SK-N-SH (cell line): Measurements from ENCODE around the gene SCN8A. TPM values are rescaled to one million over a fixed set of nuclear protein-coding genes. Genes with fewer than 3 reads are reported as not detected.

Experiments used
- CTCF ChIA-PET: fragments of 300-600, 350-600 bp; formaldehyde crosslinking; extraction: SDS; loops from one replicate; lab custom pipeline; 2021; lab: Yijun Ruan, JAX
- POLR2A ChIA-PET: fragments of 350-600 bp; sonication (Branson Sonifier 250); formaldehyde crosslinking; extraction: SDS; loops from one replicate; lab custom pipeline; 2020; ENCODE audit warnings: antibody characterized with exemption, inconsistent platforms; lab: Yijun Ruan, JAX
- DNase-seq: peaks from one replicate; pipeline ENCODE4 v3.0.0; 2012
- H2AFZ ChIP-seq: fragments of 200-600 bp; sonication (generic); 2 replicates; pipeline ENCODE4 v1.8.1; 2016; ENCODE audit warnings: antibody characterized with exemption, mild to moderate bottlenecking, low read depth
- H3F3A ChIP-seq: fragments of 200-600 bp; sonication (generic); replicated peaks from 2 replicates; pipeline ENCODE3; 2016; ENCODE audit warnings: antibody characterized with exemption, mild to moderate bottlenecking; ENCODE audit not compliant: insufficient read depth
- H3K27ac ChIP-seq, 2 experiments: fragments of 200-500 bp in 1 of 2; fragments of 200-600 bp in 1 of 2; sonication (Bioruptor generic) in 1 of 2; sonication (generic), shearing (Covaris generic) in 1 of 2; 2 replicates each; pipeline versions ENCODE4 v1.5.1 to v1.6.1; 2014 to 2016; ENCODE audit warnings: low read depth in 2 of 2, inconsistent platforms in 1 of 2, low read length in 1 of 2, mild to moderate bottlenecking in 1 of 2, mixed read lengths in 1 of 2
- H3K27me3 ChIP-seq: fragments of 200-600 bp; sonication (generic), shearing (Covaris generic); 2 replicates; pipeline ENCODE4 v1.6.1; 2016; ENCODE audit warnings: mixed run types; ENCODE audit not compliant: insufficient read depth
- H3K36me3 ChIP-seq, 2 experiments: fragments of 200-500 bp in 1 of 2; fragments of 200-600 bp in 1 of 2; sonication (Bioruptor generic) in 1 of 2; sonication (generic) in 1 of 2; replicated peaks in 1 of 2; 2 replicates each; pipeline versions ENCODE3 to v1.5.1; 2014 to 2016; ENCODE audit warnings: low read length in 1 of 2, mild to moderate bottlenecking in 1 of 2; ENCODE audit not compliant: insufficient read depth in 2 of 2, control insufficient read depth in 1 of 2
- H3K4me1 ChIP-seq, 2 experiments: fragments of 200-500 bp in 1 of 2; fragments of 200-600 bp in 1 of 2; sonication (Bioruptor generic) in 1 of 2; sonication (generic), shearing (Covaris generic) in 1 of 2; 2 replicates each; pipeline versions ENCODE4 v1.5.1 to v1.6.1; 2014 to 2016; ENCODE audit warnings: low read depth in 1 of 2, low read length in 1 of 2, mixed run types in 1 of 2; ENCODE audit not compliant: insufficient read depth in 2 of 2, control insufficient read depth in 1 of 2
- H3K4me2 ChIP-seq: fragments of 200-600 bp; sonication (generic), shearing (Covaris generic); 2 replicates; pipeline ENCODE4 v1.6.1; 2017; ENCODE audit warnings: mixed run types
- H3K4me3 ChIP-seq, 2 experiments: fragments of 200-500 bp in 1 of 2; fragments of 200-600 bp in 1 of 2; sonication (Bioruptor generic) in 1 of 2; sonication (generic), shearing (Covaris generic) in 1 of 2; 2 replicates each; pipeline versions ENCODE4 v1.5.1 to v1.8.1; 2014 to 2016; ENCODE audit warnings: low read depth in 2 of 2, inconsistent platforms in 1 of 2, low read length in 1 of 2, mild to moderate bottlenecking in 1 of 2, mixed read lengths in 1 of 2, moderate library complexity in 1 of 2
- H3K79me2 ChIP-seq: fragments of 200-600 bp; sonication (generic); 2 replicates; pipeline ENCODE4 v1.8.1; 2017; ENCODE audit warnings: mild to moderate bottlenecking; ENCODE audit not compliant: insufficient read depth
- H3K9ac ChIP-seq: fragments of 200-600 bp; sonication (generic); 2 replicates; pipeline ENCODE4 v1.6.1; 2017; ENCODE audit warnings: mixed run types
- H3K9me2 ChIP-seq: fragments of 200-600 bp; sonication (generic); 2 replicates; pipeline ENCODE4 v1.6.1; 2017; ENCODE audit warnings: mixed run types
- H3K9me3 ChIP-seq: fragments of 200-600 bp; sonication (generic); 2 replicates; pipeline ENCODE4 v1.6.1; 2017; ENCODE audit warnings: mixed run types, mild to moderate bottlenecking, moderate library complexity
- H4K20me1 ChIP-seq: fragments of 200-600 bp; sonication (generic); 2 replicates; pipeline ENCODE4 v1.6.1; 2017; ENCODE audit warnings: mild to moderate bottlenecking, mixed run types; ENCODE audit not compliant: insufficient read depth
- CHD2 ChIP-seq: fragments of 150-350 bp; IDR thresholded peaks from 2 replicates; pipeline ENCODE4 v1.6.1; 2018; ENCODE audit warnings: low read length; ENCODE audit not compliant: partially characterized antibody
- ELF1 ChIP-seq: IDR thresholded peaks from 2 replicates; pipeline ENCODE4 v1.4.0; 2012
- EP300 ChIP-seq, 2 experiments: IDR thresholded peaks; 2 replicates each; pipeline versions ENCODE4 v1.4.0 to v1.6.1; 2012; ENCODE audit warnings: borderline replicate concordance in 1 of 2, low read depth in 1 of 2, low read length in 1 of 2
- FOSL2 ChIP-seq: IDR thresholded peaks from 2 replicates; pipeline ENCODE4 v1.4.0; 2012; ENCODE audit warnings: low read depth, mild to moderate bottlenecking, moderate library complexity, borderline replicate concordance
- FOXM1 ChIP-seq: IDR thresholded peaks from 2 replicates; pipeline ENCODE4 v1.4.0; 2012; ENCODE audit warnings: low read depth, mild to moderate bottlenecking
- JUND ChIP-seq: IDR thresholded peaks from 2 replicates; pipeline ENCODE4 v1.4.0; 2012
- MEF2A ChIP-seq: IDR thresholded peaks from 2 replicates; pipeline ENCODE4 v1.4.0; 2012; ENCODE audit warnings: low read depth, borderline replicate concordance
- NRF1 ChIP-seq: IDR thresholded peaks from 2 replicates; pipeline ENCODE4 v1.6.1; 2012; ENCODE audit warnings: low read depth, mild to moderate bottlenecking, low read length
- POLR2AphosphoS5 ChIP-seq: IDR thresholded peaks from 2 replicates; pipeline ENCODE4 v1.6.1; 2012; ENCODE audit warnings: low read depth, low read length
- TCF12 ChIP-seq: IDR thresholded peaks from 2 replicates; pipeline ENCODE4 v1.4.0; 2012
- YY1 ChIP-seq: IDR thresholded peaks from 2 replicates; pipeline ENCODE4 v1.4.0; 2012; ENCODE audit warnings: low read depth, mild to moderate bottlenecking
- WGBS: methylation state at CpG from one replicate; pipeline ENCODE4 v1.1.6; 2017; ENCODE audit warnings: low lambda C conversion rate; 5-methylcytosine and 5-hydroxymethylcytosine counted together
- polyA plus RNA-seq, 3 experiments: library from polyadenylated mRNA; depleted of rRNA; stranded (reverse); fragments of >200 nt; gene quantifications; 2 replicates each; pipeline ENCODE4 v1.2.3, GENCODE V29; 2012
- TF ChIP-seq, protein P1 (sequence below): fragments of 150-350 bp; IDR thresholded peaks from 2 replicates; pipeline ENCODE4 v1.6.1; 2017; ENCODE audit warnings: antibody characterized with exemption, low read length, low read depth, borderline replicate concordance
- TF ChIP-seq, protein P2 (sequence below): fragments of 150-350 bp; IDR thresholded peaks from 2 replicates; pipeline ENCODE4 v1.6.1; 2016; ENCODE audit warnings: mild to moderate bottlenecking, low read depth, low read length
- TF ChIP-seq, protein P3 (sequence below): fragments of 200-600 bp; sonication (generic); IDR thresholded peaks from 2 replicates; pipeline ENCODE4 v1.6.1; 2017; ENCODE audit warnings: antibody characterized with exemption, mild to moderate bottlenecking, moderate library complexity
- TF ChIP-seq, protein P4 (sequence below): IDR thresholded peaks from 2 replicates; pipeline ENCODE4 v1.4.0; 2012; ENCODE audit warnings: low read depth

Gene SCN8A
- polyA plus RNA-seq, 1 of the 3 experiments (the other 2 are of a cell fraction), result 7.1 TPM

DNA sequence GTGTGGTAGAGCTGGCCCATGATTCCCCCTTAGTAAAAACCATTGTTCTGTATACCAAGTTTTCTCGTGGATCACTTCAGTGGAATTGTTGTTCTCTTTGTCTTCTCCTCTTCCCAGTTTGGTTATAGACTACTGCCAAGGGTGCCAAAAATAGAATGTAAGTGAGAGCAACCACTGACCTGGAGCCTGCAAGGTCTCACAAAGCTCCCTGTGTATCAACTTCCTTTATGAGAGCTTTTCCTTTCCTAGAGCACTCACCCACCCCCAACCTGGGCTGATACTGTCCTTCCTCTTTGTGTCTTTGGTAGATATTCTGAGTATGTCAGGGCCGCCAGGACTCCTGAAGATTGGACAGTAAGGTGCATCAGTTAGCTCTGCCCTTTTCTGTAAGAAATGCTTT, 101.0 kb downstream of the SCN8A start:
- Histone ChIP-seq H3K9me2 (no peaks in the 10 kb centered on the region), H3F3A (peaks cover 6% of the 10 kb centered on the region), H3K36me3 (peaks cover 6 to 25% of the 10 kb centered on the region in 2 experiments), H3K27ac (no peak overlapping the region), H3K79me2 (0 out of 2 replicates have a peak, but pooled peaks cover 8% of the 10 kb centered on the region), H3K4me1 (peaks cover 4 to 8% of the 10 kb centered on the region in 2 experiments; a peak in 3 of 4 replicates), H3K27me3 (no peaks in the 10 kb centered on the region), H3K9ac (no peak overlapping the region), H3K4me3 (no peak overlapping the region), H4K20me1 (no peaks in the 10 kb centered on the region), H2AFZ (no peak overlapping the region), H3K4me2 (no peak overlapping the region), H3K9me3 (no peaks in the 10 kb centered on the region)
- WGBS, result 94% methylated on average over 2 of the region's 2 CpGs
- POLR2A ChIA-PET, result no interaction called here
- DNase-seq, result no peak
- CTCF ChIA-PET, result interaction anchor here (0.8 to 1.6 kb wide), 3 partner anchors 13 to 183 kb away, joined by 3 to 6 read pairs (median 3); no protein-coding TSS in a partner anchor
- TF ChIP-seq NRF1 (no peak), CHD2 (no peak)

DNA sequence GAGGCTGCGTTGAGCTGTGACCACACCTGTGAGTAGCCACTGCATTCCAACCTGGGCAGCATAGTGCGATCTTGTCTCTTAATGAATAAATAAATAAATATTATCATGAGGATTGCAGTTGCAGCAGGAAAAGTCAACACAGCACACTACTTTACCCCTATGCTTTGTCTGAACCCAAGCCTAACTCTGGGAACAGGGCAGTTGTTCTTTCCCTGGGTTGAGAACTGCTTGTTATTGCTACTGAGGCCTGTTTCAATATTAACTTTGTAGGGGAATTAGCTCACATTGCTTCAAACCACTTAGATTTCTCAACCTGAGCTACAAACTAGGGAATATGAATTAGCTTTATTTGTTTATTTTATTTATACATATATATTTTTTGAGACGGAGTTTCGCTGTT, 102.5 kb downstream of the SCN8A start:
- ChIA-PET POLR2A (no interaction called here), CTCF (interaction anchor here (0.9 to 1.2 kb wide), 2 partner anchors 19 to 32 kb away, joined by 3 read pairs; no protein-coding TSS in a partner anchor)
- Histone ChIP-seq H3K4me1 (peaks cover 0 to 2% of the 10 kb centered on the region in 2 experiments; a peak in 1 of 4 replicates), H3K27me3 (no peaks in the 10 kb centered on the region), H3K79me2 (0 out of 2 replicates have a peak, but pooled peaks cover 2% of the 10 kb centered on the region), H3K9me2 (no peaks in the 10 kb centered on the region), H3K4me2 (no peak overlapping the region), H3K27ac (no peak overlapping the region), H3K9me3 (no peaks in the 10 kb centered on the region), H4K20me1 (no peaks in the 10 kb centered on the region), H3K9ac (no peak overlapping the region), H3K4me3 (no peak overlapping the region), H3F3A (peaks cover 4% of the 10 kb centered on the region), H3K36me3 (peaks cover 6 to 30% of the 10 kb centered on the region in 2 experiments), H2AFZ (no peak overlapping the region)
- TF ChIP-seq, protein P1, sequence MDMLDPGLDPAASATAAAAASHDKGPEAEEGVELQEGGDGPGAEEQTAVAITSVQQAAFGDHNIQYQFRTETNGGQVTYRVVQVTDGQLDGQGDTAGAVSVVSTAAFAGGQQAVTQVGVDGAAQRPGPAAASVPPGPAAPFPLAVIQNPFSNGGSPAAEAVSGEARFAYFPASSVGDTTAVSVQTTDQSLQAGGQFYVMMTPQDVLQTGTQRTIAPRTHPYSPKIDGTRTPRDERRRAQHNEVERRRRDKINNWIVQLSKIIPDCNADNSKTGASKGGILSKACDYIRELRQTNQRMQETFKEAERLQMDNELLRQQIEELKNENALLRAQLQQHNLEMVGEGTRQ, result no peak
- no peak for TF ChIP-seq TCF12
- TF ChIP-seq, protein P2, sequence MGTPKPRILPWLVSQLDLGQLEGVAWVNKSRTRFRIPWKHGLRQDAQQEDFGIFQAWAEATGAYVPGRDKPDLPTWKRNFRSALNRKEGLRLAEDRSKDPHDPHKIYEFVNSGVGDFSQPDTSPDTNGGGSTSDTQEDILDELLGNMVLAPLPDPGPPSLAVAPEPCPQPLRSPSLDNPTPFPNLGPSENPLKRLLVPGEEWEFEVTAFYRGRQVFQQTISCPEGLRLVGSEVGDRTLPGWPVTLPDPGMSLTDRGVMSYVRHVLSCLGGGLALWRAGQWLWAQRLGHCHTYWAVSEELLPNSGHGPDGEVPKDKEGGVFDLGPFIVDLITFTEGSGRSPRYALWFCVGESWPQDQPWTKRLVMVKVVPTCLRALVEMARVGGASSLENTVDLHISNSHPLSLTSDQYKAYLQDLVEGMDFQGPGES, result no peak
- DNase-seq, result no peak
- 98% methylated on average over 4 of the region's 4 CpGs for WGBS

DNA sequence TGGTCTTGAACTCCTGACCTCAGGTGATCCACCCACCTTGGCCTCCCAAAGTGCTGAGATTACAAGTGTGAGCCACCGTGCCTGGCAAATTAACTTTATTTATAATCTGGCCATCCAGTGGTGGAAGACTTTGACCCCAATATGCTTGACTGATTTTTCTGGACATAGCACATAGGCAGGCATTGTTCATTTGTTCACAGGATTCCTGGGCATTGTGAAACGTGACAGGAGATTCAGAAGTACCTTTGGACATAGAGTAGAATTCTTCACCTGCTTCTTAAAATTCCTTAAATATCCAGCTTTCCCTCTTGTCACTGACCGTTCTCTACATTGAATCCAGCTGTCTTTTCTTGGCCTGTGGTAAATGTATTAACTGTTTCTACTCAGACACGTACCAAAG, 103.1 kb downstream of the SCN8A start:
- Histone ChIP-seq H3K9ac (no peak overlapping the region), H4K20me1 (no peaks in the 10 kb centered on the region), H3K4me3 (no peak overlapping the region), H3K36me3 (peaks cover 6 to 30% of the 10 kb centered on the region in 2 experiments), H3K27ac (no peak overlapping the region), H2AFZ (no peak overlapping the region), H3K9me2 (no peaks in the 10 kb centered on the region), H3K4me2 (no peak overlapping the region), H3K27me3 (no peaks in the 10 kb centered on the region), H3K9me3 (no peaks in the 10 kb centered on the region), H3K4me1 (peaks cover 0 to 2% of the 10 kb centered on the region in 2 experiments; a peak in 1 of 4 replicates), H3F3A (peaks cover 4% of the 10 kb centered on the region), H3K79me2 (no peaks in the 10 kb centered on the region)
- POLR2A ChIA-PET, result no interaction called here
- 85% methylated on average over 4 of the region's 4 CpGs for WGBS
- CTCF ChIA-PET, result interaction anchor here (0.9 to 1.2 kb wide), 2 partner anchors 20 to 33 kb away, joined by 3 read pairs; no protein-coding TSS in a partner anchor
- DNase-seq, result no peak
- no peak for TF ChIP-seq FOSL2
- no peak for TF ChIP-seq POLR2AphosphoS5
- TF ChIP-seq, protein P3, sequence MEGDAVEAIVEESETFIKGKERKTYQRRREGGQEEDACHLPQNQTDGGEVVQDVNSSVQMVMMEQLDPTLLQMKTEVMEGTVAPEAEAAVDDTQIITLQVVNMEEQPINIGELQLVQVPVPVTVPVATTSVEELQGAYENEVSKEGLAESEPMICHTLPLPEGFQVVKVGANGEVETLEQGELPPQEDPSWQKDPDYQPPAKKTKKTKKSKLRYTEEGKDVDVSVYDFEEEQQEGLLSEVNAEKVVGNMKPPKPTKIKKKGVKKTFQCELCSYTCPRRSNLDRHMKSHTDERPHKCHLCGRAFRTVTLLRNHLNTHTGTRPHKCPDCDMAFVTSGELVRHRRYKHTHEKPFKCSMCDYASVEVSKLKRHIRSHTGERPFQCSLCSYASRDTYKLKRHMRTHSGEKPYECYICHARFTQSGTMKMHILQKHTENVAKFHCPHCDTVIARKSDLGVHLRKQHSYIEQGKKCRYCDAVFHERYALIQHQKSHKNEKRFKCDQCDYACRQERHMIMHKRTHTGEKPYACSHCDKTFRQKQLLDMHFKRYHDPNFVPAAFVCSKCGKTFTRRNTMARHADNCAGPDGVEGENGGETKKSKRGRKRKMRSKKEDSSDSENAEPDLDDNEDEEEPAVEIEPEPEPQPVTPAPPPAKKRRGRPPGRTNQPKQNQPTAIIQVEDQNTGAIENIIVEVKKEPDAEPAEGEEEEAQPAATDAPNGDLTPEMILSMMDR, result no peak
- TF ChIP-seq, protein P2, result no peak
- no peak for TF ChIP-seq YY1
- TF ChIP-seq TCF12, result no peak
- no peak for TF ChIP-seq FOXM1
- TF ChIP-seq ELF1, result no peak
- no peak for TF ChIP-seq EP300 (IDR thresholded peaks at IDR 0.05; ENCODE audit: borderline replicate concordance in 1 of 2, low read depth in 1 of 2, low read length in 1 of 2)
- TF ChIP-seq, protein P4, sequence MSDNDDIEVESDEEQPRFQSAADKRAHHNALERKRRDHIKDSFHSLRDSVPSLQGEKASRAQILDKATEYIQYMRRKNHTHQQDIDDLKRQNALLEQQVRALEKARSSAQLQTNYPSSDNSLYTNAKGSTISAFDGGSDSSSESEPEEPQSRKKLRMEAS, result no peak
- TF ChIP-seq, protein P1, result no peak
- no peak for TF ChIP-seq JUND
- TF ChIP-seq MEF2A, result no peak
